Neural progenitor cell (in vitro differentiated cells): ENCODE data around the gene ACYP1. TPM values are rescaled to one million over a fixed set of nuclear protein-coding genes. Genes with fewer than 3 reads are reported as not detected.

Experiments used
- DNase-seq: peaks from one replicate; pipeline ENCODE4 v3.0.0-alpha.2; 2016; ENCODE audit warnings: low spot score
- H2AFZ ChIP-seq: fragments of 200-600 bp; sonication (generic); replicated peaks from 2 replicates; pipeline ENCODE4 v1.6.1; 2016; ENCODE audit warnings: antibody characterized with exemption
- H3F3A ChIP-seq: fragments of 200-600 bp; sonication (generic); 2 replicates; pipeline ENCODE4 v1.6.1; 2016; ENCODE audit warnings: antibody characterized with exemption, low read depth
- H3K27ac ChIP-seq: fragments of 200-600 bp; sonication (generic); 2 replicates; pipeline ENCODE4 v1.5.1; 2016; ENCODE audit warnings: mild to moderate bottlenecking
- H3K27me3 ChIP-seq: fragments of 200-600 bp; sonication (generic); 2 replicates; pipeline ENCODE4 v1.6.1; 2016; ENCODE audit warnings: mild to moderate bottlenecking, moderate library complexity
- H3K36me3 ChIP-seq: fragments of 200-600 bp; sonication (generic); 2 replicates; pipeline ENCODE4 v1.5.1; 2016
- H3K4me1 ChIP-seq: fragments of 200-600 bp; sonication (generic); 2 replicates; pipeline ENCODE4 v1.6.1; 2016; ENCODE audit warnings: mixed run types
- H3K4me2 ChIP-seq: fragments of 200-600 bp; sonication (generic); 2 replicates; pipeline ENCODE4 v1.6.1; 2016
- H3K4me3 ChIP-seq: fragments of 200-600 bp; sonication (generic); 2 replicates; pipeline ENCODE4 v1.5.1; 2016
- H3K79me2 ChIP-seq: fragments of 200-600 bp; sonication (generic); 2 replicates; pipeline ENCODE4 v1.6.1; 2016; ENCODE audit warnings: low read depth
- H3K9ac ChIP-seq: fragments of 200-600 bp; sonication (generic); 2 replicates; pipeline ENCODE4 v1.6.1; 2016
- H3K9me3 ChIP-seq: fragments of 200-600 bp; sonication (generic); 2 replicates; pipeline ENCODE4 v1.5.1; 2016; ENCODE audit warnings: low read depth
- H4K20me1 ChIP-seq: fragments of 200-600 bp; sonication (generic); 2 replicates; pipeline ENCODE4 v1.6.1; 2016; ENCODE audit warnings: low read depth
- H3K27ac Mint-ChIP-seq: 3 replicates; pipeline ENCODE4 v1.8.0; 2021; ENCODE audit warnings: mixed read lengths
- H3K27me3 Mint-ChIP-seq: 2 replicates; pipeline ENCODE4 v1.8.0; 2022; ENCODE audit warnings: low read depth, mild to moderate bottlenecking, inconsistent platforms, moderate library complexity, mixed read lengths; ENCODE audit not compliant: insufficient read depth
- H3K36me3 Mint-ChIP-seq: 3 replicates; pipeline ENCODE4 v1.8.0; 2021; ENCODE audit warnings: mixed read lengths
- H3K4me1 Mint-ChIP-seq: 3 replicates; pipeline ENCODE4 v1.8.0; 2021; ENCODE audit warnings: mixed read lengths
- H3K4me3 Mint-ChIP-seq: 3 replicates; pipeline ENCODE4 v1.8.0; 2021; ENCODE audit warnings: mild to moderate bottlenecking, moderate library complexity, mixed read lengths
- H3K9me3 Mint-ChIP-seq: 3 replicates; pipeline ENCODE4 v1.8.0; 2020; ENCODE audit warnings: mixed read lengths
- CTCF ChIP-seq: fragments of 200-600 bp; sonication (generic); IDR thresholded peaks from 2 replicates; pipeline ENCODE4 v1.5.1; 2017; ENCODE audit warnings: antibody characterized with exemption, mild to moderate bottlenecking
- EZH2 ChIP-seq: fragments of 200-600 bp; sonication (generic); IDR thresholded peaks from 2 replicates; pipeline ENCODE4 v1.6.1; 2017; ENCODE audit warnings: antibody characterized with exemption, mild to moderate bottlenecking, moderate library complexity
- EZH2phosphoT487 ChIP-seq: fragments of 200-600 bp; sonication (generic); IDR thresholded peaks from 2 replicates; pipeline ENCODE4 v1.6.1; 2017; ENCODE audit warnings: antibody characterized with exemption
- total RNA-seq: library from RNA; depleted of rRNA; stranded (reverse); fragments of >200 nt; gene quantifications from 2 replicates; pipeline ENCODE4 v1.2.3, GENCODE V29; 2015; ENCODE audit warnings: low replicate concordance

ACYP1 gene
- total RNA-seq, 1 donor from 2014 or later = 43.1 TPM

GRCh38 chr14:75101491-75101890, 37.7 kb upstream of the ACYP1 start:
- no peak overlapping the region for H3K27ac Mint-ChIP-seq
- no peaks in the 10 kb centered on the region for H3K9me3 Mint-ChIP-seq
- H3K4me3 Mint-ChIP-seq = no peak overlapping the region
- H3K4me1 Mint-ChIP-seq = no peaks in the 10 kb centered on the region
- H3K27me3 Mint-ChIP-seq = peaks cover 2% of the 10 kb centered on the region
- H3F3A ChIP-seq = no peaks in the 10 kb centered on the region
- H3K27me3 ChIP-seq = no peaks in the 10 kb centered on the region
- no peaks in the 10 kb centered on the region for H3K36me3 ChIP-seq
- DNase-seq = no peak
- H3K79me2 ChIP-seq = no peaks in the 10 kb centered on the region
- peaks cover 28% of the 10 kb centered on the region for H3K36me3 Mint-ChIP-seq
- no peak overlapping the region for H3K27ac ChIP-seq
- no peak overlapping the region for H3K4me2 ChIP-seq
- H3K4me1 ChIP-seq = no peaks in the 10 kb centered on the region
- H3K9ac ChIP-seq = no peak overlapping the region
- no peak overlapping the region for H2AFZ ChIP-seq
- TF ChIP-seq EZH2phosphoT487 = no peak
- TF ChIP-seq EZH2 = no peak
- no peak for TF ChIP-seq CTCF
- H4K20me1 ChIP-seq = no peaks in the 10 kb centered on the region
- no peak overlapping the region for H3K4me3 ChIP-seq
- no peaks in the 10 kb centered on the region for H3K9me3 ChIP-seq

- Mint-ChIP-seq H3K27me3 (peaks cover 2% of the 10 kb centered on the region), H3K36me3 (peaks cover 36% of the 10 kb centered on the region)
- H3K27ac ChIP-seq = no peak overlapping the region
These were observed 34.9 kb upstream of the ACYP1 start for GRCh38 chr14:75098682-75099081.

GRCh38 chr14:75098212-75098611, 34.4 kb upstream of the ACYP1 start:
- Histone ChIP-seq H3K4me2 (no peak overlapping the region), H2AFZ (no peak overlapping the region), H3K79me2 (no peaks in the 10 kb centered on the region), H3K9ac (no peak overlapping the region), H3F3A (peaks cover 6% of the 10 kb centered on the region), H3K27me3 (no peaks in the 10 kb centered on the region), H3K4me3 (no peak overlapping the region), H3K9me3 (no peaks in the 10 kb centered on the region), H3K36me3 (no peaks in the 10 kb centered on the region), H3K27ac (no peak overlapping the region), H4K20me1 (no peaks in the 10 kb centered on the region), H3K4me1 (no peaks in the 10 kb centered on the region)
- no peak for DNase-seq
- no peaks in the 10 kb centered on the region for H3K9me3 Mint-ChIP-seq
- H3K27ac Mint-ChIP-seq = no peak overlapping the region
- H3K4me1 Mint-ChIP-seq = no peaks in the 10 kb centered on the region
- H3K27me3 Mint-ChIP-seq = peaks cover 2% of the 10 kb centered on the region
- TF ChIP-seq EZH2phosphoT487 (no peak), EZH2 (no peak), CTCF (no peak)
- H3K4me3 Mint-ChIP-seq = no peak overlapping the region
- H3K36me3 Mint-ChIP-seq = peaks cover 34% of the 10 kb centered on the region

More at GRCh38 chr14:75098682-75099081, 34.9 kb upstream of the ACYP1 start:
- DNase-seq = no peak
- Histone ChIP-seq H2AFZ (no peak overlapping the region), H3K27me3 (no peaks in the 10 kb centered on the region), H3K4me2 (no peak overlapping the region), H3K4me1 (no peaks in the 10 kb centered on the region), H3K4me3 (no peak overlapping the region), H4K20me1 (no peaks in the 10 kb centered on the region), H3F3A (peaks cover 2% of the 10 kb centered on the region), H3K9ac (no peak overlapping the region), H3K9me3 (no peaks in the 10 kb centered on the region), H3K36me3 (no peaks in the 10 kb centered on the region), H3K79me2 (no peaks in the 10 kb centered on the region)
- Mint-ChIP-seq H3K27ac (no peak overlapping the region), H3K9me3 (no peaks in the 10 kb centered on the region), H3K4me1 (no peaks in the 10 kb centered on the region), H3K4me3 (no peak overlapping the region)
- TF ChIP-seq EZH2phosphoT487 = no peak
- TF ChIP-seq CTCF = no peak
- TF ChIP-seq EZH2 = no peak

GRCh38 chr14:75096959-75097358, 33.1 kb upstream of the ACYP1 start:
- Mint-ChIP-seq H3K27me3 (peaks cover 2% of the 10 kb centered on the region), H3K27ac (no peak overlapping the region), H3K4me1 (no peaks in the 10 kb centered on the region), H3K4me3 (no peak overlapping the region), H3K36me3 (peaks cover 33% of the 10 kb centered on the region), H3K9me3 (no peaks in the 10 kb centered on the region)
- H3K27me3 ChIP-seq = no peaks in the 10 kb centered on the region
- H3K4me2 ChIP-seq = no peak overlapping the region
- peaks cover 18% of the 10 kb centered on the region for H3F3A ChIP-seq
- DNase-seq = no peak
- no peaks in the 10 kb centered on the region for H3K9me3 ChIP-seq
- peaks cover 9% of the 10 kb centered on the region for H3K4me1 ChIP-seq
- H4K20me1 ChIP-seq = no peaks in the 10 kb centered on the region
- H2AFZ ChIP-seq = no peak overlapping the region
- H3K79me2 ChIP-seq = no peaks in the 10 kb centered on the region
- H3K36me3 ChIP-seq = no peaks in the 10 kb centered on the region
- no peak overlapping the region for H3K27ac ChIP-seq
- H3K9ac ChIP-seq = no peak overlapping the region
- no peak overlapping the region for H3K4me3 ChIP-seq
- TF ChIP-seq EZH2 (no peak), EZH2phosphoT487 (no peak), CTCF (no peak)
